Activated CD8-positive, alpha-beta memory T cell treated with anti-CD3 and anti-CD28 coated beads for 36 hours (primary cell): ENCODE measurements around the gene DNAJC1. TPM values are rescaled to one million over a fixed set of nuclear protein-coding genes. Genes with fewer than 3 reads are reported as not detected.
"Not testable (repeated sequence)": the region's sequence is repeated elsewhere in the genome, so short reads cannot be mapped to it uniquely, and the experiment has no call there.

Experiments
- CTCF ChIA-PET: fragments of 350-600 bp; sonication (Branson Sonifier 250); formaldehyde crosslinking; loops from one replicate; lab custom pipeline; 2021; ENCODE audit warnings: antibody characterized with exemption; lab: Charles Lee
- POLR2A ChIA-PET: fragments of 350-600 bp; sonication (Branson Sonifier 250); formaldehyde crosslinking; loops from one replicate; lab custom pipeline; 2021; ENCODE audit warnings: antibody characterized with exemption; lab: Charles Lee
- total RNA-seq, 2 experiments: library from RNA; stranded (reverse); gene quantifications; one replicate each; pipeline ENCODE4 v1.2.3, GENCODE V29; 2021

The DNAJC1 gene
- total RNA-seq, 2 experiments from 2014 or later: 29.4 to 30.1 TPM

DNA sequence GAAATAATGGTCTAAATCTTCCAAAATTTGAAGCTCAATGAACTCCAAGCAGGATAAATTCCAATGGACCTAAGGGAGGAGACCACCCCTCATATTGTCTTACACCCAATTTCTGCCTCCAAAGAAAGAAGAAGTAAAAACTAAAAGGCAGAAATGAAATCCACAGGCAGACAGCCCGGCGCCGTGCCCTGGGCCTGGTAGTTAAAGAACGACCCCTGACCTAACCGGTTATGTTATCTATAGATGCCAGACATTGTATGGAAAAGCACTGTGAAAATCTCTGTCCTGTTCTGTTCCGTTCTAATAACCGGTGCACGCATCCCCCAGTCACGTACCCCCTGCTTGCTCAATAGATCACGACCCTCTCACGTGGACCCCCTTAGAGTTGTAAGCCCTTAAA, 130.8 kb downstream of the DNAJC1 start:
- CTCF ChIA-PET, POLR2A ChIA-PET: not testable (repeated sequence)

GRCh38 chr10:21870849-21871248, 132.7 kb downstream of the DNAJC1 start:
- CTCF ChIA-PET: no interaction called here
- POLR2A ChIA-PET: no interaction called here

DNA sequence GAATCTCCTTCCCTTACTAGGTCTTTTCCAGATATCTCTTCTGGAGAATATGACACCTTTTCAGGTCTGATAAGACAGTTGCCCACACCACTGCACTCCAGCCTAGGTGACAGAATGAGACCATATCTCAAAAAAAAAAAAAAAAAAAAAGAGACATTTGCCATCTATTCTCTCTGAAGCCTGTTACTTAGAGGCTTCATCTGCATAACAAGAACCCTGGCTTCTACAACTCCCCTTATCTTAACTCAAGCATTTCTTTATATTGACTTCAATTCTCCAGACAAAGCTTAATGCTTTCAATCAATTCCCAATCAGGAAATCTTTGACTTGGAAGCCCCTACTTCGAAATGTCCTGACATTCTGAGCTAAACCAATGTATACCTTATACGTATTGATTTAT, 134.4 kb downstream of the DNAJC1 start:
- CTCF ChIA-PET, POLR2A ChIA-PET: not testable (repeated sequence)

GRCh38 chr10:21860718-21861117, 142.8 kb downstream of the DNAJC1 start:
- ChIA-PET POLR2A (no interaction called here), CTCF (no interaction called here)

- CTCF ChIA-PET: no interaction called here
- POLR2A ChIA-PET: no interaction called here
These were observed 145.1 kb downstream of the DNAJC1 start for GRCh38 chr10:21858455-21858854.

GRCh38 chr10:21849607-21850006, 153.9 kb downstream of the DNAJC1 start:
- POLR2A ChIA-PET: no interaction called here
- CTCF ChIA-PET: no interaction called here

GRCh38 chr10:21843645-21844044, 159.9 kb downstream of the DNAJC1 start:
- ChIA-PET POLR2A (no interaction called here), CTCF (no interaction called here)

DNA sequence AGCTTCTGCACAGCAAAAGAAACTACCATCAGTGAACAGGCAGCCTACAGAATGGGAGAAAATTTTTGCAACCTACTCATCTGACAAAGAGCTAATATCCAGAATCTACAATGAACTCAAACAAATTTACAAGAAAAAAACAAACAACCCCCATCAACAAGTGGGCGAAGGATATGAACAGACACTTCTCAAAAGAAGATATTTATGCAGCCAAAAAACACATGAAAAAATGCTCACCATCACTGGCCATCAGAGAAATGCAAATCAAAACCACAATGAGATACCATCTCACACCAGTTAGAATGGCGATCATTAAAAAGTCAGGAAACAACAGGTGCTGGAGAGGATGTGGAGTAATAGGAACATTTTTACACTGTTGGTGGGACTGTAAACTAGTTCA, 162.3 kb downstream of the DNAJC1 start:
- POLR2A ChIA-PET, CTCF ChIA-PET: not testable (repeated sequence)

GRCh38 chr10:21837487-21837886, 166.0 kb downstream of the DNAJC1 start:
- POLR2A ChIA-PET, CTCF ChIA-PET: not testable (repeated sequence)

DNA sequence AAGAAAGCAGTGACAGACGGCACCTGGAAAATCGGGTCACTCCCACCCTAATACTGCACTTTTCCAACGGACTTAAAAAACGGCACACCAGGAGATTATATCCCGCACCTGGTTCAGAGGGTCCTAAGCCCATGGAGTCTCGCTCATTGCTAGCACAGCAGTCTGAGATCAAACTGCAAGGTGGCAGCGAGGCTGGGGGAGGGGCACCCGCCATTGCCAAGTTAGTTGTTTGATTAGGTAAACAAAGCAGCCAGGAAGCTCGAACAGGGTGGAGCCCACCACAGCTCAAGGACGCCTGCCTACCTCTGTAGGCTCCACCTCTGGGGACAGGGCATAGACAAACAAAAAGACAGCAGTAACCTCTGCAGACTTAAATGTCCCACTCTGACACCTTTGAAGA, 169.0 kb downstream of the DNAJC1 start:
- CTCF ChIA-PET, POLR2A ChIA-PET: not testable (repeated sequence)

DNA sequence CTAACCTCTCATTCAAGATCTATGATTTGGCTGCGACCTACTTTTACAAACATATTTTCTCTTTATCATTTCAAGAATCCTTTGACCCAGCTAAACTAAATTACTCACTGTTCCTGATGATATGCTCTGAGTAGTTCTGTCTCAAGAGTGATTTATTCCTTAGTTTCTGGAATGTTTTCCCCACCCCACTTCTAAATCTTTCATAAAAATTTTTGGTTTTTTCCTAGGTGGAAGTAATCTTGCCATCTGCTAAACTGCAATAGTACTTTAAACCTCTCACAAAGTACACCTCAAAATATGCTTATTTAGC, 170.8 kb downstream of the DNAJC1 start:
- CTCF ChIA-PET: no interaction called here
- POLR2A ChIA-PET: no interaction called here

DNA sequence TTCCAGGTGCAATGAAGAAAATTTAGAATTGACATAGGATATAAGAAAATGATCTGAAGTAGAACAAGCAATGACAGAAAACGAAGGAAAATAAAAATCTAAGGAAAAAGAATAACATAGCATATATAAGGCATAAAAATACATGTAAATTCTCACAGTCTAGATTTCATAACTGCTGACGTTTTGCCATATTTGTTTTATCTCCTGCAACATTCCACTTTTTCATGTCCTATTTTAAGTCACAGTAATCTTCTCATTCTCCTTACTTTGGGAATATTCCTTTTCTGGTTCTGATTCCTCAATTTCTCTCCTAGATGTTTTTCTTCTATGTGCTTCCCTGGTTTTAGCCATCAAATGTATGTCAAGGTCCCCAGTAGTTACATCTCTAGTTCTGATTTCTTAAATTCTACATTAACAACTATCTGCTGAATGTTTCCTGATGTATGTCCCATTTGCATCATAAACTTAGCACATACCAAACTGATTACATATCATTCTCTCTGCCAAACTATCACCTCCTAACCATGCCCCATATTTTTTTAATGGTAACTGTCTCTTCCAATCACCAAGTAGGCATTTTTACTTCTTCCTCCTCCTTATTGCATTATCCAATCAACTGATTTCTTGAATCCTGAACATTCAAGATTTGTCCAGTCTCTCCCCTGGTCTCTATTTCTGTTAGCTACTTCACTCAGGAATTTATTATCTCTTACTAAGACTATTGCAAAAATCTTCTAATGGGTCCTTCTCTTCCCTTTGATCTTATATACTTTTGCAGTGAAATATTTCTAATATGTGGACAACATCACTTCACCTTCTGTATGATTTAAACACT, 171.3 kb downstream of the DNAJC1 start:
- ChIA-PET CTCF (no interaction called here), POLR2A (no interaction called here)

DNA sequence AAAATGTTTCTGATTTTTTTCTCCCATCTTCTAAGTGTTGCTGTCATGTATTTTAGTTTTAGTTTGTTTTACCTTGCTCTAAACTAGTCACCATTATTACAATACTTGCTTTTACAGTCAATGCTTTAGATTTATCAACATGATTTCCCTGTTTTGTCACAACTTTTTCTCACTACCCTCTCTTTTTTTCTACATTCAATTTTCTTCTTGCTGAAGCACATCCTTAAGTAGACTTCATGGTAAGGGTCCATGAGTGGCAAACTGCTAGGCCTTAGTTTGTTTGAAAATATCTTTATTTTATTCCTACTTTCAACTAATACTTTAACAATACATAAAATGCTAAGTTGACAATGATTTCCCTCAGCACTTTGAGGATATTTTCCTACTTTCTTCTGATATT, 173.5 kb downstream of the DNAJC1 start:
- POLR2A ChIA-PET: no interaction called here
- CTCF ChIA-PET: no interaction called here

DNA sequence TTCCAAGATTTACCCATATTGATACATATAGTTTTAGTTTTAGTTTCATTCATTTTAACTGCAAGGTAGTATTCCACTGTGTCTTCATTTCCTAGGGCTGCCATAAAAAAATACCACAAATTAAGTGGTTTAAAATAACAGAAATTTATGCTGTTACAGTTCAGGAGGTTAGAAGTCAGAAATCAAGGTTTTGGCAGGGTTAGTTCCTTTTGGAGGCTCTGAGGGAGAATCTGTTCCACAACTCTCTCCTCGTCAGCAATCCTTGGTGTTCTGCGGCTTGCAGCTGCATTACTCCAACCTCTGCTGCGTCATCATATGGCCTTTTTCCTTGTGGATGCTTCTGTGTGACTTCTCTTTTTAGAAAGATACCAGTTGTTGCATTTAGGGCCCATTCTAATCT, 176.2 kb downstream of the DNAJC1 start:
- CTCF ChIA-PET: no interaction called here
- POLR2A ChIA-PET: no interaction called here

- ChIA-PET POLR2A (no interaction called here), CTCF (no interaction called here)
These were observed 176.8 kb downstream of the DNAJC1 start for GRCh38 chr10:21826725-21827124.

DNA sequence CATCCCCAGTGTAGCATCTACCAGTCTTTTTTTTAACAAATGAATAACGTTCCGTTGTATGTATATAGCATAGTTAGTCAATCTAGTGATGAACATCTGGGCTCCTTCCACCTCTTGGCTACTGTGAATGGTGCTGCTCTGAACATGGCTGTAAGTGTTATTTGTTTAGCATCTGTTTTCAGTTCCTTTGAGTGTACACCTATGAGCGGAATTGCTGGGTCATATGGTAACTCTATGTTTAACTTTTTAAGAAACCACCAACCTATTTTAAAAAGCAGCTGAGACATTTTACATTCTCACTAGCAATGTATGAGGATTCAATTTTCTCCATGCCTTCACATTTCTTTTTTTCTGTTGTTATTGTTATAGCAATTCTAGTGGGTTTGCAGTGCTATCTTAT, 178.2 kb downstream of the DNAJC1 start:
- CTCF ChIA-PET: no interaction called here
- POLR2A ChIA-PET: no interaction called here

- POLR2A ChIA-PET: no interaction called here
- CTCF ChIA-PET: no interaction called here
These were observed 179.1 kb downstream of the DNAJC1 start for GRCh38 chr10:21824409-21824808.

GRCh38 chr10:21823617-21824016, 179.9 kb downstream of the DNAJC1 start:
- ChIA-PET POLR2A (no interaction called here), CTCF (no interaction called here)

GRCh38 chr10:21822273-21822672, 181.3 kb downstream of the DNAJC1 start:
- CTCF ChIA-PET, POLR2A ChIA-PET: not testable (repeated sequence)

- POLR2A ChIA-PET: no interaction called here
These were observed 182.6 kb downstream of the DNAJC1 start for GRCh38 chr10:21820952-21821351.

GRCh38 chr10:21818416-21818815, 185.1 kb downstream of the DNAJC1 start:
- POLR2A ChIA-PET, CTCF ChIA-PET: not testable (repeated sequence)

More at GRCh38 chr10:21820952-21821351, 182.6 kb downstream of the DNAJC1 start:
- CTCF ChIA-PET: no interaction called here

DNA sequence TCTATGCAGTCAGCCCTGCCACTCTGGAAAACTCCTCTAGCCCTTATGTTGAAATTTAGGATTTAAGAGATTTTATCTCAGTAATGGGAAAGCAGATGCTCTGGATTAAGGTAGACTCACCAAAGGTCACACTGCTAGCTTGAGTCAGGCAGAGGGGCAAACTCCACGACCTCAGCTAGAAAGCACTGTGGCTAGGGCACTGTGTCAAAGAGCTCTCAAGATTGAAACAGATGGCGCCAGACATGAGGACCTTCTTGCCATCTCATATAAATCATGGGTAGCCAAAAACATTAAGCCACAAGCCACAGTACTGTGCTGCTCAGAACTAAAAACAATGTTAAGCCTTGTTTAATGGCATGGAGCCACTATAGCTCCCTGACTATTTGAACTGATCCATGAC, 188.7 kb downstream of the DNAJC1 start:
- POLR2A ChIA-PET: no interaction called here
- CTCF ChIA-PET: no interaction called here
